Hepatic stellate cell (primary cell): ENCODE measurements around the gene MCC.
"Not testable (repeated sequence)": the region's sequence is repeated elsewhere in the genome, so short reads cannot be mapped to it uniquely, and the experiment has no call there.

Experiments used
- DNase-seq: peaks from one replicate; pipeline ENCODE4 v3.0.0; 2011; ENCODE audit warnings: low spot score

Gene MCC

DNA sequence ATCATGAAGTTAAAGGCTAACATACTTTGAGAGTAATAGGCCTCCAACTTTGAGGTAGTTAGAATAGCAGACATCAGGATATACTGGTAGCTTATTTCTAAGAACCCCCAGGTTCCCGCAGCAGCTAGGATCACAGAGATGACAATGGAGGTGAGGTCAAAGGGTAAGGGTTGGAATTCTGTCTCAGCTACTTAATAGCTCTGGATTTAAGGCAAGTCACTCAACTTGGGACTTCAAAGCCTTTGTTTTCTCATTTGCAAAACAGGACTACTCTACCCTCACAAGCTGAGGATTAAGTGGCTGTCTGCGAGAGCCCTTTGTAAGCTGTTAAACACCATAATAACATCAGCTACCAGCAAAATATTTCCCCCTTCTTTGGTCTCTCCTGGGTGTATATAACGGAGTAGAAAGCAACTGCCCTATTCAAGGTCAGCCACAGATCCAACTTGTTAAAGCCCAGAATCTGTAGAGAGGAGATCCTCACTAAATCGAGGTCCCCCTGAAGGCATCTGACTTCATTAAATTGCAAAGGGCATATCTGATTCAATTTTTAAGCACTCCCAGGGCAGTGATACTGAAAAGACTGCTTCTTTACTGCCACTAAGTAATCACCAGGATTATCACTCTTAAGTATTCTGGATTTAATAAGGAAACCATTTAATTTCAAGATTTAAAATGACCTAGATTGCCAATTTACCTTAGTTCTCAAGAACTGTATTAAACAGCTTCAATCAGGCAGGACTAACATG lies 407.0 kb downstream of the MCC start:
- DNase-seq, result no peak

DNA sequence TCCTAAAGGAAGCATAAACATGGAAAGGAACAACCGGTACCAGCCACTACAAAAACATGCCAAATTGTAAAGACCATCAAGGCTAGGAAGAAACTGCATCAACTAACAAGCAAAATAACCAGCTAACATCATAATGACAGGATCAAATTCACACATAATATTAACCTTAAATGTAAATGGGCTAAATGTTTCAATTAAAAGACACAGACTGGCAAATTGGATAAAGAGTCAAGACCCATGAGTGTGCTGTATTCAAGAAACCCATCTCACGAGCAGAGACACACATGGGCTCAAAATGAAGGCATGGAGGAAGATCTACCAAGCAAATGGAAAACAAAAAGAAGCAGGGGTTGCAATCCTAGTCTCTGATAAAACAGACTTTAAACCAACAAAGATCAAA lies 411.6 kb downstream of the MCC start:
- DNase-seq, result not testable (repeated sequence)

DNA sequence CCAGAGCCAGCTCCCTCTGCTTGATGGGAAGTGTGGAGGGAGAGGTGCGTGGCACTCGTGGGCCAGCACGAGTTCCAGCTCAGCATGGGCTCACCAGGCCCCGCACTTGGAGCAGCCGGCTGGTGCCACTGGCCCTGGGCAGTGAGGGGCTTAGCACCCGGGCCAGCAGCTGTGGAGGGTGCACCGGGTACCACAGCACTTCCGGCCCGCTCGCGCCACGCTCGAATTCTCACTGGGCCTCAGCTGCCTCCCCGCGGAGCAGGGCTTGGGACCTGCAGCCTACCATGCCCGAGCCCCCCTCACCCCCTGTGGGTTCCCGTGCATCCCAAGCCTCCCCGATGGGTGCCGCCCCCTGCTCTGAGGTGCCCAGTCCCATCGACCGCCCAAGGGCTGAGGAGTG lies 413.2 kb downstream of the MCC start:
- no peak for DNase-seq

DNA sequence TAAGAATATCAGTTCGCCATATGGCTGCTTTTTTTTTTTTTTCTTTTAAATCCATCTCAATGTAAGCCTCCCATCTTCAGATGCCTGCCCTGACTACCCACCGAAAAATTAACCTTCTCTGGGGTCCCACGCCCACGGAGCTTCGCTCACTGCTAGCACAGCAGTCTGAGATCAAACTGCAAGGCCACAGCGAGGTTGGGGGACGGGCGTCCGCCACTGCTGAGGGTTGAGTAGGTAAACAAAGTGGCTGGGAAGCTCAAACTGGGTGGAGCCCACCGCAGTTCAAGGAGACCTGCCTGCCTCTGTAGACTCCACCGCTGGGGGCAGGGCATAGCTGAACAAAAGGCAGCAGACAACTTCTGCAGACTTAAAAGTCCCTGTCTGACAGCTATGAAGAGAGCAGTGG lies 414.6 kb downstream of the MCC start:
- DNase-seq, result not testable (repeated sequence)

DNA sequence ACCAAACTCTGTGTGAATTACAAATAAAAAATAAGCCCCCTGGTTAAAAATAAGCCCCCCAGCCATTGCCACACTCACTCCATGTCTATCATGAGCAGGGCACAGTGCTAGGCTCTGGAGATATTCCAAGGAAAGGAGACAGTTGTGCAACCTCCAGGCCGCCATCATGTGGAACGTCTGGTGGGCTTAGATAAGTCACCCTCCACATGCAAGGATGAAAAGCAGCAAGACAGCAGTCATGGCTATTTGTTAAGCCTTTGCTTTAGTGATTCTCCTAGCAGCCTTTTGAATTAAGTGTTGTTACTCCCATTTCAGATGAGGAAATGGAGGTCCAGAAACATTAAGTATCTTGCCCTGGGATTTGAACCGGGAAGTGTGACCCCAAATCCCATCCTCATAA lies 416.9 kb downstream of the MCC start:
- DNase-seq, result no peak

DNA sequence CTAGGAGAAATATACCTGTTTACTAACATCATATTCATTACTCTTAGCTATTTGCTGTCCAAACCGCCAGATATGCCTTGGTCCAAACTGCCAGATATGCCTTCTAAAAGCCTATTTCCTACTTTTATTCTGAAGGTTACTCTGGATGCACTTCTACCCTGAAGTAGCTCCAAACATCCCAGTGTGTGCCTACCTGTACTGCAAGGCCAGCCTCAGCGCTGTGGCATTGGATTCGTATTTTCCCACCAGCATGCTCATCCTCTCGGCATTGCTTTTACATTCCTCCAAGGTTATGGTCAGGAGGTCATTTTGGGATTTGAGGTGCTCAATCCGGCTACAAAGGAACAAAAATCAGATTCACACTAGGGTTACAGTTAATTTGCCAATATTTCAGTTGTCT lies 417.4 kb downstream of the MCC start:
- no peak for DNase-seq

- no peak for DNase-seq
These were observed 419.7 kb downstream of the MCC start for GRCh38 chr5:113068559-113068958.

DNA sequence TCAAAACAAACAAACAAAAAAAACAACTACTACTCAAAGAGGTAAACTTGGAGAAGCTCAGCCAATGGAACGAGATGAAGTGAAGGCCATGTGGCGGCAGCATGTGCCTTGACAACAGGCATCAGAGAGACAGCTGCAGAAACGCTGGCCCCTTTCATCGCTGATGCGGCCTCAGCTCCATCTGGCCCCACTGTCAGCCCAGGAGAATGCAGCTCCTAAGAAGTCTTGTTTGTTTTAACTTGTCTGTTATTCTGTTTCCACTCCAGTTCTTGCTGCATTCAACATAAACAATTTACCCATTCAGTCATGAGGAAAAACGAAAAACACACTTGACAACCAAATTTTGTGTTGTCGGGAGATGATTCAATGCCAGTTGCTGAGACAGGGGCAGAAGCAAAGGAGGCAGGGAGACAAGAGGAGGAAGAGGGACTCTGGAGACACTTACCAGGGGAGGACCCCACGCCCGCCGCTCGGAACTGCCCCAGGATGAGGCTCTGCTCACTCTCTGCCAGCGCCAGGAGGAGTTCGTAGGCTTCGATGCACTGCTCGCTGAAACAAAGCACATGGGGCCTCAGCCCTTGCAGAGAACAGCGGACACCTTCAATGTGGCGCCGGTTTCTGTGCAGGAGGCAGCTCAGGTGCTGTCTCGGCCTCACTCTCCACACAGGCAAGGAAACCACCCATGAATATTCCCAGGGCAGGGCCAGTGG lies 420.5 kb downstream of the MCC start:
- DNase-seq, result no peak

- DNase-seq, result no peak
These were observed 422.6 kb downstream of the MCC start for GRCh38 chr5:113065626-113066025.

GRCh38 chr5:113064806-113065205 lies 423.4 kb downstream of the MCC start:
- no peak for DNase-seq

DNA sequence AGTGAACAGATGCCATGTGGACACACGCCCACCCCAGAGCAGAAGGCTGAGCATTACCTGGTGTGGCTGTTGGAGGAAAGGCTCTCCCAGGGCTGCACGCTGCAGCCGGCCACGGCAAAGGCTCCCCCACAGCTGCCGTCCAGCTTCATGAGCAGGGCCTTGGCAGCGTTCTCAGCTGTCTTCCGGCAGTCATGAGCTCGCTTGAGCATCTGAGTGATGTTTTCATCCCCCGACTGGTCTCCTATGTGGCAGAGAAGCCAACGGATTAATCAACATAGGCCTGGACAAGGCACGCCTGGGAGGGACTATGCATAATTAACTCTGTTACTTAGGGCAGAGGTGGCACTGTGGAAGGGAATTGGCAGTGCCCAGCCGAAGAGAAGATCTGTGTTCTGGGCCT lies 424.3 kb downstream of the MCC start:
- no peak for DNase-seq

- DNase-seq, result no peak
These were observed 425.3 kb downstream of the MCC start for GRCh38 chr5:113062869-113063508.

DNA sequence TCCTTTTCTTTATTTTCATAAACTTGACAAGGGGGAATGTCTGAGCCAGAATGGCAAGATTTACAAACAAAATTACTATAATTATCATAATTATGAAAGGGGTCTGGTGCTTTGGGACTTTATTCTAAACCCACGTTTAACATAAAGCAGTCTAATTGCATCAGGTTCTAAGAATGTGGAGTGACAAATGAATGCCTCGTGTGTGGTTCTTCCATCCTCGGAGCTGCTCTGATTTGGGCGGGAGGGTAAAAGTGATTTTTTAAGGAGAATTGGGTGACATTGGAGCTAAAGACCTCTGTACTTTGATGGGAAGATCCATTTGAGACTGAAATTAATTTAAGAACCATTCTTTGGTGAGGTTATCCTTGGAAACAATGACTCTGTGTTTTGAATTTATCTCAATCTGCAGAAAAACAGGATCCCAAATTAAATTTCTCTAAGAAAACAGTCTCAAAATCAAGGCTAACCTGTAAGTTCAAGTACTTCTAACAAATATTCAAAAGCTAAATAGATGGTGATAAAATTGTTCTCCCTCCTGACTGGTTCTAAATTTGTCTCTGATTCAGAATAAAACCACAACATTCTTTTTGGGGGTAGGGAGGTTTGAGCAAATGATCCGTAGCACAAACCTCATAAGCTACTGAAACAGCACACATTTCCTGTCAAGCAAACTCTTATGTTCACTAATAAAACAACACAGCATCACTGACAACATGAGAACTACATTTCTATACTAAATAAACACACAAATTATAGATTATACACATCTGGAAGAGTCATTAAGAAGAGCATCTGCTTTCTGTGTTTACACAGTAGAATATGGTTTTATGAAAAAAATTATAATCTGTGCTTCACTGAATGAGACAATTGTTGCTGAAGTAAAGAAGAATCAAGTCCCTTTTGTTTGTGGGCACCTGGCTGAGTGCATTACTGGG lies 426.1 kb downstream of the MCC start:
- peak; percentile 76 for DNase-seq

DNA sequence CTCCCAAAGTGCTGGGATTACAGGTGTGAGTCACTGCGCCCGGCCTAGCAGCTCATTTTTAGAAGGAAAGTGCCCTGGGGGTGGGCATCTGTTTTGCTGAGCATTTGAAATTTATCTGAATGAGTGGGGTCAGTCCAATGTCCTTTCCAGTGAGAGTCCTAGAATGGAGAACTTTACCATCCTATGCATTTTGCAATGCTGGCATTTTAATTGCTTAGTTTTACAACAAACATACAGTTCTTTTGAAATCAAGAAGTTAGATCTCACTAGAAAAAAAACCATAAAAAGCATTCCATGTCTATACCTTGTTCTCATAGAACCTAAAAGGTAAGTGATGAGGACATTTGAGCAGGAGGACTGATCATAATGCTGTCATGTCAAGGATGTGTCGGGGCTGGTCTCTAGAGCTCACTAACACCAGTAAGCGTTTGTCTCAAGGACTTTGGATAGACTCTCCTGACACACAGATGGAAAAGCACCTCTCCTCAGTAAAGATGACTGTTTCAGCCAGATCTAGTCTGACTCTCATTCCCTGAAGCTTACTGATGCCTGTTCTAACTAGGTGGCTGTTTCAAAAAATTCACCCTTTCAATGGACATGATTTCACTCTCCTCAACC lies 427.7 kb downstream of the MCC start:
- no peak for DNase-seq

GRCh38 chr5:113059232-113060040 lies 428.8 kb downstream of the MCC start:
- no peak for DNase-seq

GRCh38 chr5:113058706-113059226 lies 429.5 kb downstream of the MCC start:
- DNase-seq, result no peak

- DNase-seq, result no peak
These were observed 430.0 kb downstream of the MCC start for GRCh38 chr5:113058269-113058668.

- DNase-seq, result no peak
These were observed 430.7 kb downstream of the MCC start for GRCh38 chr5:113057557-113057984.

- DNase-seq, result no peak
These were observed 431.3 kb downstream of the MCC start for GRCh38 chr5:113056988-113057387.

GRCh38 chr5:113054899-113055298 lies 433.4 kb downstream of the MCC start:
- no peak for DNase-seq
